K562 (cell line): ENCODE measurements around the gene PDPK1. TPM values are rescaled to one million over a fixed set of nuclear protein-coding genes. Genes with fewer than 3 reads are reported as not detected.

ENCODE experiments used
- ATAC-seq: fragments of 200-7000 bp; cut with Tn5 transposase; 3 replicates; pipeline ENCODE4 v1.9.1; 2020; ENCODE audit warnings: moderate library complexity
- BruUV-seq: library from RNA; stranded (reverse); fragments of 400-500 nt; replicated peaks from 2 replicates; lab custom pipeline; 2021; lab: Mats Ljungman, UMichigan
- CTCF ChIA-PET: fragments of 300-600 bp; formaldehyde crosslinking; extraction: SDS; loops from one replicate; lab custom pipeline; 2021; ENCODE audit warnings: low intra/inter-chr PET ratio; lab: Yijun Ruan, JAX
- POLR2A ChIA-PET: fragments of 300-600, 350-650 bp; sonication (Branson Sonifier 250); formaldehyde crosslinking; extraction: SDS; loops from one replicate; lab custom pipeline; 2021; ENCODE audit warnings: antibody characterized with exemption, inconsistent platforms; lab: Yijun Ruan, JAX
- DNase-seq, 4 experiments: peaks; one replicate each; pipeline versions ENCODE4 v3.0.0 to v3.0.0-alpha.2; 2011 to 2018; ENCODE audit warnings: low spot score in 3 of 4, mixed read lengths in 3 of 4; ENCODE audit errors: extremely low read depth in 1 of 4
- FAIRE-seq: peaks from 2 replicates; lab custom pipeline; 2011; peaks lifted over from hg19 to GRCh38; lab: Jason Lieb, UNC
- H2AFZ ChIP-seq: 2 replicates; pipeline ENCODE4 v1.6.0; 2011; ENCODE audit warnings: low read depth, low read length, control low read depth, inconsistent platforms
- H3K27ac ChIP-seq: fragments of 200-600 bp; 3 replicates; pipeline ENCODE4 v1.8.0; 2011; ENCODE audit warnings: low read depth, mild to moderate bottlenecking, control low read depth, inconsistent platforms, low read length, moderate library complexity, mixed read lengths; ENCODE audit errors: extremely low read depth
- H3K27me3 ChIP-seq, 2 experiments: fragments of 300-600 bp in 1 of 2; 2 replicates in 1 of 2; 3 replicates in 1 of 2; pipeline versions ENCODE4 v1.6.0 to v1.8.0; 2011; ENCODE audit warnings: inconsistent platforms in 2 of 2, low read length in 2 of 2, mild to moderate bottlenecking in 1 of 2, mixed read lengths in 1 of 2, moderate library complexity in 1 of 2; ENCODE audit not compliant: control insufficient read depth in 2 of 2, insufficient read depth in 2 of 2
- H3K36me3 ChIP-seq: fragments of 300-600 bp; 3 replicates; pipeline ENCODE4 v1.8.0; 2011; ENCODE audit warnings: mild to moderate bottlenecking, low read length, inconsistent platforms; ENCODE audit not compliant: control insufficient read depth, insufficient read depth
- H3K4me1 ChIP-seq, 2 experiments: fragments of 200-600 bp in 1 of 2; replicated peaks in 1 of 2; 2 replicates in 1 of 2; 3 replicates in 1 of 2; pipeline versions ENCODE4 v1.5.1 to v1.8.0; 2011; ENCODE audit warnings: inconsistent platforms in 2 of 2, low read length in 2 of 2, mild to moderate bottlenecking in 1 of 2, mixed read lengths in 1 of 2, moderate library complexity in 1 of 2; ENCODE audit not compliant: control insufficient read depth in 2 of 2, insufficient read depth in 2 of 2
- H3K4me2 ChIP-seq: 2 replicates; pipeline ENCODE4 v1.6.1; 2011; ENCODE audit warnings: low read length, control low read depth, inconsistent platforms, mixed read lengths; ENCODE audit not compliant: insufficient read depth
- H3K4me3 ChIP-seq: fragments of 200-600 bp; sonication (generic), shearing (Covaris generic); 2 replicates; pipeline ENCODE4 v1.5.1; 2016; ENCODE audit warnings: control low read depth, inconsistent platforms
- H3K79me2 ChIP-seq: fragments of 200-600 bp; 3 replicates; pipeline ENCODE4 v1.8.0; 2011; ENCODE audit warnings: low read length, inconsistent platforms; ENCODE audit not compliant: control insufficient read depth, insufficient read depth
- H3K9ac ChIP-seq, 2 experiments: 2 replicates each; pipeline versions ENCODE4 v1.6.0 to v1.6.1; 2011; ENCODE audit warnings: low read depth in 2 of 2, low read length in 2 of 2, control low read depth in 1 of 2, inconsistent platforms in 1 of 2, mild to moderate bottlenecking in 1 of 2, mixed read lengths in 1 of 2; ENCODE audit not compliant: insufficient read depth in 1 of 2
- H3K9me1 ChIP-seq: one replicate; pipeline ENCODE4 v1.6.0; 2011; ENCODE audit warnings: inconsistent platforms, mild to moderate bottlenecking, low read length, moderate library complexity; ENCODE audit not compliant: control insufficient read depth, insufficient read depth
- H3K9me3 ChIP-seq: replicated peaks from 2 replicates; pipeline ENCODE4 v1.5.1; 2011; ENCODE audit warnings: low read depth, low read length, inconsistent platforms; ENCODE audit not compliant: control insufficient read depth, insufficient read depth
- H4K20me1 ChIP-seq: replicated peaks from 2 replicates; pipeline ENCODE4 v1.6.1; 2011; ENCODE audit warnings: low read length, inconsistent platforms, mixed read lengths; ENCODE audit not compliant: control insufficient read depth, insufficient read depth
- FOXK2 ChIP-seq, 2 experiments: fragments of 450-650 bp; IDR thresholded peaks in 1 of 2; conservative IDR thresholded peaks in 1 of 2; 2 replicates each; pipeline ENCODE4 v1.6.1; 2016; ENCODE audit warnings: low read depth in 2 of 2, mild to moderate bottlenecking in 1 of 2
- GABPB2 ChIP-seq: fragments of 250-450 bp; sonication (Bioruptor Pico); conservative IDR thresholded peaks from 2 replicates; pipeline ENCODE4 v1.5.1; 2021; ENCODE audit warnings: mild to moderate bottlenecking
- POLR2G ChIP-seq: fragments of 200-400 bp; formaldehyde crosslinking; IDR thresholded peaks from 2 replicates; pipeline ENCODE4 v1.6.1; 2017; ENCODE audit warnings: low read depth, mild to moderate bottlenecking, antibody characterized with exemption, low read length, moderate library complexity
- SMAD1 ChIP-seq: fragments of 150-350 bp; IDR thresholded peaks from 2 replicates; pipeline ENCODE4 v1.6.1; 2014; ENCODE audit warnings: low read length, low read depth; ENCODE audit not compliant: partially characterized antibody
- STAT5A ChIP-seq: IDR thresholded peaks from 2 replicates; pipeline ENCODE4 v1.6.1; 2012; ENCODE audit warnings: low read length, inconsistent platforms, borderline replicate concordance
- YBX1 ChIP-seq: fragments of 450-650 bp; IDR thresholded peaks from 2 replicates; pipeline ENCODE4 v1.7.1; 2016; ENCODE audit warnings: mild to moderate bottlenecking
- ZKSCAN1 ChIP-seq: fragments of 150-350 bp; IDR thresholded peaks from 2 replicates; pipeline ENCODE4 v1.6.1; 2016; ENCODE audit warnings: low read depth, low read length
- ZNF384 ChIP-seq: IDR thresholded peaks from 2 replicates; pipeline ENCODE4 v1.6.1; 2012; ENCODE audit warnings: low read depth, low read length, improper control_type of control experiment
- WGBS: fragments of 100-300 bp; shearing (Covaris generic); methylation state at CpG from one replicate; pipeline ENCODE4 v1.1.6; 2016; ENCODE audit warnings: low coverage, mixed read lengths; ENCODE audit not compliant: insufficient coverage; ENCODE audit errors: missing lambda C conversion rate; 5-methylcytosine and 5-hydroxymethylcytosine counted together
- in situ Hi-C: fragments of 300-500 bp; cut with MboI; formaldehyde crosslinking; loops from 4 replicates; pipeline ENCODE4 v1.15.0; 2018; ENCODE audit warnings: inconsistent platforms, mixed read lengths
- intact Hi-C: fragments of 100-400 bp; cut with micrococcal nuclease; formaldehyde crosslinking; loops from 2 replicates; pipeline ENCODE4 v1.14.2; 2022
- polyA plus RNA-seq, 8 experiments: library from polyadenylated mRNA; depleted of rRNA in 4 of 8; stranded (reverse) in 5 of 8; unstranded in 3 of 8; fragments of >200 nt; fragmentation: Nextera tagmentation in 2 of 8; fragmentation: Illumina TruSeq in 1 of 8; extraction: Ambion mirVana in 2 of 8; extraction: Trizol in 1 of 8; gene quantifications; 2 replicates each; pipeline versions ENCODE4 v1.2.1 to v1.2.3, GENCODE V29; 2011 to 2014; ENCODE audit warnings: inconsistent platforms in 1 of 8, missing spikeins in 1 of 8
- total RNA-seq, 7 experiments: library from RNA; depleted of rRNA in 6 of 7; stranded (reverse); fragments of >200 nt in 6 of 7; fragmentation: Illumina TruSeq in 2 of 7; extraction: Trizol in 2 of 7; gene quantifications; 2 replicates each; pipeline versions ENCODE4 v1.2.1 to v1.2.3, GENCODE V29; 2011 to 2021; ENCODE audit warnings: low replicate concordance in 1 of 7

PDPK1 gene
- total and polyA plus RNA-seq, 9 of the 15 experiments (the other 6 are each of a cell fraction or from before 2014, with no cell fraction given) = 4.0 to 37.2 (median 18.7) TPM

DNA sequence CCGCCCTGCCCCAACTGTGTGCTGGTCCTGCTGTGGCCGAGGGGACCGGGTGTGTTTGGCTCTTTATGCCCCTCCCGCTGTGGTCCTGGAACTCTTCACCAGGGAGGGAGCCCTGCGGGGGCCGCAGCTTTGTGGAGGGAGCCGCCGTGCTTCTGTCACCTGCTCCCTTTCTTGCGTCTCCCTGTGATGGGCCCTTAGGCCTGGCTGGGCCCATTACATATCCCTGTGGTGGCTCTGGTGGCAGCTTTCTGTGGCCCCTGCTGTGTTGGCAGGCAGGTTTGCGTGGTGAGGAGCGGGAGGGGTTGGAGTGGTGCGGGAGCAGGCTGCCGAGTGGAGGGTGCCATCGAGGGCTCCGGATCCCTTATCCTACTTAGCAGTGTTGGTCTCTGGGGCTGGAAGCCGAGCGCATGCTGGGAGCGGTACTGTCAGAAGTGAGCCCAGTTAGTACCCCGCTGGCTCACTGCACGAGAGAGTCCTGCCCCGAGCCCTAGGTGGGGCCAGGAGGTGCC is 60.4 kb downstream of the PDPK1 start:
- H3K9me1 ChIP-seq = no peaks in the 10 kb centered on the region
- H3K36me3 ChIP-seq = peaks cover 40% of the 10 kb centered on the region; the same call in 2 of the 3 replicates
- no peaks in the 10 kb centered on the region for H3K9me3 ChIP-seq
- H3K9ac ChIP-seq = peak overlapping the region in 1 of 2 experiments; percentile 45; a peak in 1 of 4 replicates
- no peaks in the 10 kb centered on the region for H4K20me1 ChIP-seq
- no peak overlapping the region for H2AFZ ChIP-seq
- intact Hi-C loops = no loop called here
- 98% methylated on average over 18 of the region's 21 CpGs for WGBS
- no peaks in the 10 kb centered on the region for H3K27me3 ChIP-seq
- BruUV-seq = no TSS peak
- TF ChIP-seq GABPB2 (CRISPR knock-in tag) (no peak), ZKSCAN1 (no peak), POLR2G (peak; percentile 41; the same call in 1 of the 2 replicates), ZNF384 (no peak), SMAD1 (no peak), YBX1 (no peak), FOXK2 (conservative IDR thresholded peaks at IDR 0.05 in 1 of 2, IDR thresholded peaks at IDR 0.05 in 1 of 2; ENCODE audit: low read depth in 2 of 2) (no peak), STAT5A (no peak)
- TF ChIP-seq, all 486 proteins: peak for 1
- H3K79me2 ChIP-seq = no peaks in the 10 kb centered on the region
- ATAC-seq (no peak), DNase-seq (no peak), FAIRE-seq (no peak)
- in situ Hi-C loops = loop anchor here (5.0 kb wide), 1 partner anchor 79 kb away; no protein-coding TSS in a partner anchor
- no peak overlapping the region for H3K4me2 ChIP-seq
- peaks cover 0 to 3% of the 10 kb centered on the region in 2 experiments; a peak in 1 of 5 replicates for H3K4me1 ChIP-seq
- H3K27ac ChIP-seq = no peak overlapping the region
- ChIA-PET CTCF (no interaction called here), POLR2A (no interaction called here)
- H3K4me3 ChIP-seq = no peak overlapping the region
